Right lung (tissue), 5 donors: ENCODE measurements around the gene TMEM253. TPM values are rescaled to one million over a fixed set of nuclear protein-coding genes. Genes with fewer than 3 reads are reported as not detected.

Experiments used
- polyA plus RNA-seq, 5 donors: library from polyadenylated mRNA; unstranded; fragments of 120-200 nt; gene quantifications; one replicate each; pipeline versions ENCODE4 v1.2.1 to v1.2.3, GENCODE V29; 2013; ENCODE audit warnings: inconsistent platforms in 1 of 5, low replicate concordance in 1 of 5; ENCODE audit not compliant: insufficient read length in 5 of 5, insufficient read depth in 1 of 5

TMEM253 gene
- polyA plus RNA-seq, 5 donors = 0.74 to 2.3 (median 1.0) TPM

Other genes starting within 250 kb of the TMEM253 start
- gene RNASE3, start 209.7 kb upstream of the TMEM253 start, polyA plus RNA-seq = 1 to 10 TPM in 1 of 5 donors, under 1 TPM in 3, not detected in 1; 0.44 to 1.6 (median 0.72) TPM
- 1 to 10 TPM; 1.2 to 2.5 (median 1.8) TPM for gene RNASE2, start 145.6 kb upstream of the TMEM253 start, polyA plus RNA-seq
- gene METTL17, start 111.1 kb upstream of the TMEM253 start, polyA plus RNA-seq = 100 to 1,000 TPM; 104 to 139 (median 116) TPM
- under 1 TPM in 2 of 5 donors, not detected in 3; 0.14 to 0.49 TPM for gene SLC39A2, start 101.8 kb upstream of the TMEM253 start, polyA plus RNA-seq
- 100 to 1,000 TPM; 123 to 163 (median 138) TPM for gene NDRG2, start 76.0 kb upstream of the TMEM253 start, polyA plus RNA-seq
- under 1 TPM; 0.12 to 0.39 (median 0.23) TPM for gene TPPP2, start 70.8 kb upstream of the TMEM253 start, polyA plus RNA-seq
- gene RNASE13, start 66.3 kb upstream of the TMEM253 start, polyA plus RNA-seq = under 1 TPM in 1 of 5 donors, not detected in 4; 0.16 TPM
- under 1 TPM in 3 of 5 donors, not detected in 2; 0.12 to 0.13 (median 0.12) TPM for gene RNASE7, start 58.7 kb upstream of the TMEM253 start, polyA plus RNA-seq
- gene RNASE8, start 43.2 kb upstream of the TMEM253 start, polyA plus RNA-seq = not detected
- 10 to 100 TPM; 69.5 to 88.8 (median 83.3) TPM for gene ARHGEF40, start 30.8 kb upstream of the TMEM253 start, polyA plus RNA-seq
- 10 to 100 TPM; 28.2 to 49.2 (median 34.2) TPM for gene ZNF219, start 2.4 kb upstream of the TMEM253 start, polyA plus RNA-seq
- under 1 TPM; 0.03 to 0.36 (median 0.10) TPM for gene OR5AU1, start 55.0 kb downstream of the TMEM253 start, polyA plus RNA-seq
- gene HNRNPC, start 168.4 kb downstream of the TMEM253 start, polyA plus RNA-seq = 100 to 1,000 TPM; 694 to 979 (median 852) TPM
- under 1 TPM; 0.53 to 0.93 (median 0.74) TPM for gene RPGRIP1, start 179.0 kb downstream of the TMEM253 start, polyA plus RNA-seq